Embryonic facial prominence (tissue), 1 donor: Measurements from ENCODE around the gene DLX3.
A peak's percentile ranks its signal among the peaks of the same experiment; 100 is the strongest.
"Not testable (repeated sequence)": the region's sequence is repeated elsewhere in the genome, so short reads cannot be mapped to it uniquely, and the experiment has no call there.

ENCODE experiments used
- DNase-seq: peaks from one replicate; pipeline ENCODE4 v3.0.0-alpha.2; 2016; ENCODE audit errors: extremely low spot score

DLX3 gene

DNA sequence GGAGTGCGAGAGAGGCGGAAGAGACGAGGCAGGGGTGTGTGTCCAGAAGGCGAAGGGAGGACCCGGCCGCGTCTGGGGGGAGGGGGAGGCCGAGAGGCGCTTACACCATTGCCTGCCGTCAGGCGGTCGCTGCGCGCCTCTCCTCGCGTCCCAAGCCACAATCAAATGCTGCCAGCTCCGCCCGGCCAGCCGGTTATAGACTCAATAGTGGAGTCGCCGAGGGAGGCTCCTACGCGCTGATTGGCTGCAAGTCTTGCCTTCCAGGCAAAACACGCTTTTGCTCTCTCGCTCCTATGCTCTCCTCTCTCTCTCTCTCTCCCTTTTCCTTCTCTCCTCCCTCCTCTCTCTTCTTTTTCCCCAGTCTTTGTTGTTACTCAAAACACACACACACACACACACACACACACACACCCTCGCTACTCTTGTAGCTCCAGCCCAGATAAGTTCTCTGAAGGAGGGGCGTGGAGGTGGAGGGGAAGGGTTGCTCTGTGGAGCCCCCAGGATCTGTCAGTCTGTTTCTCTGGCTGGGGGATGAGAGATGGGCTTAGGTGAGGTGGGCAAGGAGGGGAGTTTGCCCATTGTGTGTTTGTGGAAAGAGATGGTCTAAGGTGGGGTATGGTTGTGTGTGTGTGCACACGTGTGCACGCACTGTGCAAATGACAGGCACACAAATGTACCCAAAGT lies at the start of gene DLX3:
Gene DLX3 (minus strand): TSS at position 170 of the 684 bp plus-strand sequence. CDS start 226 bp downstream, outside the sequence.
- DNase-seq, result peak; percentile 61

GRCh38 chr17:50044483-50044882 lies 49.5 kb upstream of the DLX3 start:
- no peak for DNase-seq

DNA sequence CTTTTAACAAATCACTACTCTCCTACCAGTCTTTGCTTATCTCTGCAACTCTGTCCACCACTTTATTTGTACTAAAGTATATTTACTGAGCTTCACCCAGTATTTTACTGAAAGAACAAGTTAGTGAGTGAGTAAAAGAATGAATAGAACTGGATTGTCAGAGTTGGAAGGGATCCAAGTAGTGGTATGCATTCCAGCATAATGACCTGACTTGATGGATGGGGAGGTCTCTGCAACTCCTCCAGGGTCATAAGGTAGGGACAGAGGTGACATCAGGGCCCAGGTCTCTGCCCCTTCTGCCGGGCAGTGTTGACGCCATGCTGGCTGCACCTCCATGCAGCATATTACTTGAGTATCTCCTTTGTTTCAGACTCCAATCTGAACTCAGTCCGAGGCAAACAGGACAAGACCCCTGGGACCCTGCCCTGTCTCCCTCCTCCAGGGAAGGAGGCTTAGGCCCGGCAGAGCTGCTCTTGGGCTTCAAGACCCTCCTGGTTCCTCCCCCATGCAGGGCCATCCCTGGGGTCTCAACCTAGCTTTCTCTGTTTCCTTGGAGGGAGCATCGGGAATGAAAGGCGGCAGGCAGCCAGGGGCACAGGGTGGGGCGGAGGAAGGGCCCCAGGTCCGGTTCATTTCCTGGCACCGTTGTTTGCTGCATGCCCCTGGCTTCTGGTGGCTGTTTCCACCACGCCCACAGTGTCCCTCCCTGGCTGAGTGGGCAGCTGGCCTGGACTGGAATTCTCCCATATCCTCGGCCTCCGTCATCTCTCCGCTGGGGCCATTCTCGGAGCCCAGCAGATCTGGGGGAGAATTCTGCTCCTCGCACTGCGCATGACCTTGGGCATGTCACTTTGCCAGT lies 48.5 kb upstream of the DLX3 start:
- no peak for DNase-seq

GRCh38 chr17:50042211-50042610 lies 47.2 kb upstream of the DLX3 start:
- DNase-seq, result no peak

DNA sequence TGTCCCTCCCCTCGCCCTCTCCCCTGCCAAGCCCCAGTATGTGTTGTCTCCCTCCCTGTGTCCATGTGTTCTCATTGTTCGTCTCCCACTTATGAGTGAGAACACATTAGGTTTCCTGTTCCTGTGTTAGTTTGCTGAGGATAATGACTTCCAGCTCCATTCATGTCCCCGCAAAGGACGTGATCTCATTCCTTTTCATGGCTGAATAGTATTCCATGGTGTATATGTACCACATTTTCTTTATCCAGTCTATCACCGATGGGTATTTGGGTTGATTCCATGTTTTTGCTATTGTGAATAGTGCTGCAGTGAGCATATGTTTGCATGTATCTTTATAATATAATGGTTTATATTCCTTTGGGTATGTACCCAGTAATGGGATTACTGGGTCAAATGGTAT lies 45.5 kb upstream of the DLX3 start:
- not testable (repeated sequence) for DNase-seq

- DNase-seq, result no peak
These were observed 44.0 kb upstream of the DLX3 start for GRCh38 chr17:50039058-50039457.

- no peak for DNase-seq
These were observed 42.5 kb upstream of the DLX3 start for GRCh38 chr17:50037321-50038107.

GRCh38 chr17:50036455-50037261 lies 41.6 kb upstream of the DLX3 start:
- DNase-seq, result no peak

DNA sequence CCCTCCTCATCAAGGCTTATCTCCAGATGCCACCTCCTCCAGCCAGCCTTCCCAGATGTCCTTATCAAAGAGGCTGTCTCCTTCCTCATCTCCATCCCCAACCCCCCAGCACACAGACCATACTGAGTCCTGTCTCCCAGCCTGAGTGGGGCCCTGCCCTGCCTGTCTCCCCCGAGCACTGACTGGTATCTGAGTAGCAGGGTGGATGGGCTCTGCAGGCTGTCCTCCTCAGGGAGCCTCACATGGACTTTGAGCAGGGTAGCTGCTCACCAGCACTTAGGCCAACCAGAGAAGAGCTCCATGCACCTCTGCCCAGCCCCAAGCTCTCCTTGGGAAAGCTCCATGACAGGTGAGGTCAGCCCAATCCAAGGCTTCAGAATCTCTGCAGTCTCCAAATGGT lies 40.9 kb upstream of the DLX3 start:
- no peak for DNase-seq

- no peak for DNase-seq
These were observed 40.4 kb upstream of the DLX3 start for GRCh38 chr17:50035421-50035879.

DNA sequence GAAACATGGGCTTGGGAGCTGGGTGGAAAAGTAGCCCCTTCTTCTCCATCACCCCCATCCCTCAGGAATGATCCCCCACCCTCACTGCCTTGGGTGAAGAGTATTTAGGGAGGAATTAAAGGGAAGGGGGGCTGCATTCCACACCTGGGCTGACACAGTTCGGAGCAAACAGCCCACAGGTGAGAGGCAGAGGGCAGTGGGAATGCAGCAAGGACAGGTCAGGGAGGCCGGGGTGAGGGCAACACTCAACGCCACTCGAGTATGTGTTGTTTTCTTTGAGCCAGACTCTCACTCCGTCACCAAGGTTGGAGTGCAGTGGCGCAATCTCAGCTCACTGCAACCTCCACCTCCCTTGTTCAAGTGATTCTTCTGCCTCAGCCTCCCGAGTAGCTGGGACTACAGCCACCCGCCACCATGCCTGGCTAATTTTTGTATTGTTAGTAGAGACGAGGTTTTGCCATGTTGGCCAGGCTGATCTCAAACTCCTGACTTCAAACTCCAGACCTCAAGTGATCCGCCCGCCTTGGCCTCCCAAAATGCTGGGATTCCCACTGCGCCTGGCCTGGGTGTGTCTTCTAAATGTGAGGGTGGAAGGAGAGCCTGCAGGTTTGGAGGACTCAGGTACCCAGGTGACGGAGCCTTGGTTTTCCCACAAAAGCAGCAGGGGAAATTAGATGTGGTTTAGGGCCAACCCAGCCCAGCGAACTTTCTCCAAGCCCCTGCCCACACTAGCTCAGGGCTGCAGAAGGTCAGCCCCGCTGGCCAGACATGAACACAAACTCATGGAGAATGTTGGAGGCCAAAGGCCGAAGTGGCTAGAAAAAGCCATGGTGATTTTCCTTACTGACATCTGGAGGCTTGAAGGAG lies 39.7 kb upstream of the DLX3 start:
- no peak for DNase-seq

- no peak for DNase-seq
These were observed 38.3 kb upstream of the DLX3 start for GRCh38 chr17:50033316-50033715.

DNA sequence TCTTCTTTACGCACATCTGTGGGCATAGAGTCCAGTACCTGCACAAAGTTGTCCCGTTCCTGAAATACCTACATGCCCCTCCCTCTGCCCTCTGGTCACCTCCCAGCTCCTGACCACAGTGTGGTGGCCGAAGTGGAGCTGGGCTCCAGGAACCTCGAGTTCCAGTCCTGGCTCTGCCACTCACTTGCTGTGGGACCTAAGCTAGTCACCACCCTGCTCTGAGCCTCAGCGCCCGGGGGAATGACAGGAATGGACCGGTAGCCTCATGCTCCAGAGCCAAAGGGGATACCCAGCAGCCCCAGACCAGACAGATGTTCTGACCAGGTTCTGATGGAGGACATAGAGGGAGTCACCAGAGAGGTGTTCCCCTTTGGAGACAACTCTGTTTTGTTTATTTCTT lies 34.2 kb upstream of the DLX3 start:
- DNase-seq, result no peak

- DNase-seq, result no peak
These were observed 33.7 kb upstream of the DLX3 start for GRCh38 chr17:50028736-50029120.

GRCh38 chr17:50027881-50028735 lies 33.1 kb upstream of the DLX3 start:
- no peak for DNase-seq

DNA sequence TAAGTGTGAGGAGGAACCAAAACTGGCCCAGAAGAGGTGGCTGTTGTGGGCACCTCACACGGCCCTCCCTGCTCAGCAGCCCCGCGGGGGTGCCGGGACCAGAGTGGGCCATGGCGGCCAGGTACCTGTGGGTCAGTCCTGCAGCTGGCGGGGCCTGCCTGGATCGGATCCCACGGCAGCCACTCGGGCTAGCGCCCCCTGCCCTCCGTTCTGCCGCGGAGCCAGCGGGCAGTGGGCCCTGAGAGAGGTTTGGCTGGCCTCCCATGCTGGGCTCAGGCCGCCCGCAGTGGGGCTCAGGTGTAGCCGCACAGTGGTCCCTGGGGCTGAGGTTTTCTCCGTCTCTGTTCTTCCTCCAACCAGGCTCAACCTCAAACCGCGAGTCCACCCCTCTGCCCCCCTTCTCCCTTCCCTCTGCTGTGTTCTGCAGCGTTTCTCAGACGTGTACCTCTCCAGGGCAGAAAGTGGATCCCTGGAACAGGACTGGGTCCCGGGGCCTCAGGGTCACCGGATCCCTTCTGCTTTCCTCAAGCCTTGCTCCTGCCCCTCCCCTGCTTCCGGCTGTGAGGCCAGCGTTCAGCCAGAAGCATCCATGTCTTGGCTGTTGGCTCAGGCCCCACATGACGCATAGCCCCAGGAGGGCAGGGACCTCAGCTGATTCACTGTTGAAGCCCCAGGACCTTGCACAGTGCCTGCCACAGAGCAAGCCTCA lies 32.3 kb upstream of the DLX3 start:
- DNase-seq, result no peak

DNA sequence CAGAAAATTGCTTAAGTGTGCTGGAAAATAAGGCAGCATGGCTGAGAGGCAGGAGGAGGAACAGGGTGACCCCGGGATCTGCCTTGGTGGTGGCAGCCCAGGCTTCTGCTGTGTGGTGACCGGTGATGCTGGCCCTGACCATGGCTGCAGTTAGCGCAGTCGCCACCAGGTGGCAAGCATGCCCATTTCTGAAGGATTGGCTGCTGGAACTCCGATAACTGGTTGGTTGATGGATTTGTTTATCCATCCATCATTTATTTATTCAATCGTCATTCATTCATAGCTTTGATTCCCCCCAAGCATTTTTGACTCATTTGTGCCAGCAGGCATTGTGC lies 31.8 kb upstream of the DLX3 start:
- peak; percentile 40 for DNase-seq

DNA sequence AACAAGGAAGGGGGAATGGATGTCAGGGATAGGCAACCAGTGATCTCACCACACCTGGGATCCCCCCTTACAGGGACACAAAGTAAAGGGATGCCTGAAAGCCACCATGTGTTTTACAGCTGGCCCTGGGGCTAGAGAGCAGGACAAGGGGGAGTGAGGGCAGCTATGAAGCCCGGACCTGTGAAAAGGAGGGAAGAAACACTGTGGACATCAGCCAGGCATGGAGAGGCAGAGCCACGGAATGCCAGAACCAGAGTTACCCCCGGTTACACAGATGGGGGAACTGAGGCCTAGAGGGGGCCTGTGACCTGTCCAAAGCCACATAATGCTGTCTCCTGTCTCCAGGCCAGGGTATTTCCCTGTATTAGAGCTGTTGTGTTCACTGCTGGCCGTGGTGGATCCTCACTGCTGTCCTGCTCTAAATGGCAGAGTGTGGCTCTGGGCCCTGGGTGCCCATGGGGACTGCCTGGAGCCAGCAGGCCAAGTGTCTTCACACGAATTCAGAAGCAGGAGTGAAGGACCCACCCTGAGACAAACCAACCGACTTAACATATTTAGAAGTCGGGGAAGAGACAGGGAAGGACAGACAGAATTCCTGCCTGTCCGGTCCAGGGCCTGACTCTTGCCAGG lies 31.1 kb upstream of the DLX3 start:
- no peak for DNase-seq

DNA sequence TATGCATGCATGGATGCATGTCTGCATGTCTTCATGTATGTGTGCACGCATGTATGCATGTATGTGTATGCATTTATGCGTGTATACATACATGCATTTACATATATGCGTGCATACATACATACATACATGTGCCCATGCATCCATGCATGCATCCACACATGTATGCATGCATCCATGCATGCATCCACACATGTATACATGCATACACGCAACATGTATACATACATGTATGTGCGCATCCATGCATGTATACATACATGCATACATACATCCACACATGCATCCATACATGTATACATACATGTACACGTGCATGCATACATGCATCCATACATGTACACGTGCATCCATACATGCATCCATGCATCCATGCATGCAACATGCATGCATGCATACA lies 29.8 kb upstream of the DLX3 start:
- DNase-seq, result no peak
